GM12892 (cell line): ENCODE data around the gene PACSIN2.
"Not testable (repeated sequence)": the region's sequence is repeated elsewhere in the genome, so short reads cannot be mapped to it uniquely, and the experiment has no call there.

Experiments
- DNase-seq: peaks from one replicate; pipeline ENCODE4 v3.0.0; 2011; ENCODE audit not compliant: insufficient read length
- FAIRE-seq: peaks from 2 replicates; lab custom pipeline; 2011; peaks lifted over from hg19 to GRCh38; lab: Jason Lieb, UNC
- POLR2A ChIP-seq: IDR thresholded peaks from 2 replicates; pipeline ENCODE4 v1.6.1; 2011; ENCODE audit warnings: low read depth, low read length, control low read depth
- POLR2AphosphoS5 ChIP-seq: IDR thresholded peaks from 2 replicates; pipeline ENCODE4 v1.6.1; 2011; ENCODE audit warnings: low read depth, low read length, control low read depth
- TAF1 ChIP-seq: IDR thresholded peaks from 2 replicates; pipeline ENCODE4 v1.6.1; 2011; ENCODE audit warnings: low read depth, mild to moderate bottlenecking, control low read depth, low read length, borderline replicate concordance

Gene PACSIN2

DNA sequence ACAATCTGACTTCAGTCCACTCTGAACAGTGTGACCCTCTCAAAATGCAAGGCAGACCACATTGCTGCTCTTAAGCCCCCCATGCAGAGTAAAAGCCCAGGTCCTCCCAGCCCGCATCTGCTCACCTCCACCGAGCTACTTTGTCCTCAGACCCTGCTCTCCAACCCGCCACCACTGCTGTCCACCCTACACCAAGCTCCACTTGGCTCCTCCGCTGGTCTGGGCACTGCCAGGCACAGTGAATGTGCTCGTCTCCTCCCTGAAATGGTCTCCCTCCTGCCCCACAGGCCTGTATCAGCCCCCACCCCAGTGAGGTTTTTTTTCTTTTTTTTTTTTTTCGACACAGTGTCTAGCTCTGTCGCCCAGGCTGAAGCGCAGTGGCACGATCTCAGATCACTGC is 90.5 kb downstream of the PACSIN2 start:
- no peak for TF ChIP-seq POLR2A
- TF ChIP-seq POLR2AphosphoS5 = no peak
- TF ChIP-seq TAF1 = no peak
- FAIRE-seq = no peak
- DNase-seq = no peak

DNA sequence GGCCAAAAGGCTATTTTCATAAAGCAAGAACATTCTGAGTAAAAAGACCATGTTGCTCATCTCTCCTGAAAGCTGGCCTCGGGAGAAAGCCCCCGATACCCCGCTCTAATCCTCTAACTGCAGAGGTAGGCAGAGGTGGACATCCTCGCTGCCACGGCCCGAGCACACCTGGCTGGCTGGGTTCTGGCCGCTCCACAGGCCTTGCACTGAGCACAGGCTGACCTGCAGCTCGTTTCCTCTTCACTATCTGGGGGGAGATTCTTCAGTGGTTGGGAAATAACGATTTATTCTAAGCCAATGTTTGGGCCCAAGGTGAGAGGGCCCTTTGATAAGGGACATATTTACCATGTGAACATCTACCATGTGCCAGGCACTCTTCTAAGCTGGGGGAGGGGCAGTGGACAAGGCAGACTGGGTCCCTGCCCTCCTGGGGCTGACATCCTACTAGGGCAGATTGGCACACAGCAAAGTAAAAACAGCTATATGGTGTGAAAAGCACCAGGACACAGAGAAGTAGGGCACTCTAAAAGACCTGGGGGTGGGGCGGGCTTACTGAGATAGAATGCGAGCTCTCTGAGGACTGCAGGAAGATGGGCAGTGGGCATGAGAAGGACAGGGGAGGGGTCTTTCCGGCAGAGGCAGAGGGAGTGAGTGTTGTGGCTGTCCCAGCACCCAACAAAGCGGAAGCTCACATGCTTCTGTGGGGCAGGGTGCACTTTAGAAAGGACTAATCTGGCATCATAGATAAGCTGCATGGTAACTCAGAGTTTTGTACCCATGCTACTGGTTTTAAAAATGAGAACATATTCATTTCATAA is 92.4 kb downstream of the PACSIN2 start:
- TF ChIP-seq POLR2AphosphoS5 = no peak
- no peak for TF ChIP-seq TAF1
- no peak for TF ChIP-seq POLR2A
- no peak for FAIRE-seq
- no peak for DNase-seq

DNA sequence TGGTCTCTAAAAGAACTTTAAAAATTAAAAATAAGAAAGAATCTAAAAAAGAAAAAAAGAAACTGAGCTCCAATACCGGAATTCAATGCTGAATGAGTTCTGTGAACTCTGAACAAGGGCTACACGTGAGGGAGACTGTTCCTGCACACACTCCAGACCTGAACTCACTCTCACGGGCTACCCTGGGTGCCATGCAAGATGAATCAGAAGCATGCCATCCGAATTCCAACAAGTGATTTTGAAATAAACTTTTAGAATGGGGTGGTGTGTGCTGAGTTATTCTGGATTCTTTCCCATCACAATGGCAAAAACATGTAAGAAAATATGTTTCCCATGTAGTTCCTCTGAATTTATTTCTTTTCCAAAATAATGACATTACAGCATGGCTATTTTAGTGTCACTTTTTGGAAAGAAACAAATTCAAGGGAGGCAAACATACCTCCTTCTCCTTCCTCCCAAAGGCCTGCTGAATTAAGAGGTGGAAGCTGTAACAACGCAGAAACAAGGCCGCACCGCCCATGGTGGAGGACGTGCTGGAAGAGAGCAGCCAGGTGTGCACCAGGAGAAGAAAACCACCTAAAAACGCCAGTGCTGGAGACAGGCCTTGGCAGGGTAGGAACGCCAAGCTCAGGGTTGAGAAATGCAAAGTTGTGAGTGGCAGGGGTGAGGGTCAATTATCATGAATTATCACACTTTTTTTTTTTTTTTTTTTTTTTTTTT is 94.7 kb downstream of the PACSIN2 start:
- DNase-seq = no peak
- no peak for FAIRE-seq
- TF ChIP-seq POLR2AphosphoS5 (no peak), POLR2A (no peak), TAF1 (no peak)

DNA sequence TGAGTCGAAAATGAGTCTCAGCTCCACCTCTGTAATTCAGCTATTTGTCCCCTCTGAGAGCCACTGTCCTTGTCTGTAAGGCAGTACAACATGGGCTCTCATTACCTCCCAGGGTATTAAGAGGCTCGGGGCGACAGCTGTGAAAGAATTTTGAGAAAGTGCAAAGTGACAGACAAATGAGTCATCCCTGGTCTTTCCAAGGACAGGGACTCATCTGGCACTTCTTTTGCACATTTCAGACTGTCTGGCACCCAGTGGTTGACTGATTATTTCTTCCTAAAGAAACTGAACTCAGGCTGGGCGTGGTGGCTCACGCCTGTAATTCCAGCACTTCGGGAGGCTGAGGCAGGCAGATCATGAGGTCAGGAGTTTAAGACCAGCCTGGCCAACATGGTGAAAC is 95.8 kb downstream of the PACSIN2 start:
- DNase-seq (no peak), FAIRE-seq (no peak)
- no peak for TF ChIP-seq TAF1
- TF ChIP-seq POLR2A = no peak
- no peak for TF ChIP-seq POLR2AphosphoS5

DNA sequence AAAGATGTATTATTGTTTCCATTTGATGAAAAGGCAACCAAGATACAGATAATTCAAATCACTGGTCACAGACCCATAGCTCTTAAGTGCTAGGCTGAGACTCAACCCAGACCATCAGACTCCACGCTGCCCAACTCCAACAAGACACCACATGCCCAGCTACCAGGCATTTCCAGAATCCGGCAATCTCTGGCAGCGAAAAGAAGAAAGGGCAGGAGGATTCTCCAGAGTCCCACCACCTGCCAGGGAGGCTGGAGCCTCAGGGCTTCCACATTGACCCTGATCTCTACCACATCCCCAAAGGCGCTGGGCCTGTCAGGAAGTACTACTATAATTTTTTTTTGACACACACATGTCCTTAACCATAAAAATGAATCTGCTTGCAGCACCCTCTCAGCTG is 96.4 kb downstream of the PACSIN2 start:
- DNase-seq = no peak
- no peak for FAIRE-seq
- TF ChIP-seq TAF1 (no peak), POLR2AphosphoS5 (no peak), POLR2A (no peak)

DNA sequence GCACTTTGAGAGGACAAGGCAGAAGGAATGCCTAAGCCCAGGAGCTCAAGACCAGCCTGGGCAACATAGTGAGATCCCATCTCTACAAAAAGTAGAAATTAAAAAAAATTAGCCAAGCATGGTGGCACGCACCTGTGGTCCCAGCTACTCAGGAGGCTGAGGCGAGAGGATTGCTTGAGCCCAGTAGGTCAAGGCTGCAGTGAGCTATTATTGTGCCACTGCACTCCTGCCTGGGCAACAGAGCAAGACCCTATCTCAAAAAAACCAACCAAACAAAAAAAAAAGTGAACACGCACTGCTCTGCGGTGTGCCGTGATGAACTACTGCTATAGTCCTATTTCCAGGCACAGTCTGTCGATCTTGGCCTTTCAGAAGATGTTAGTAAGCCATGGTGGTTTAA is 97.6 kb downstream of the PACSIN2 start:
- FAIRE-seq = not testable (repeated sequence)

DNA sequence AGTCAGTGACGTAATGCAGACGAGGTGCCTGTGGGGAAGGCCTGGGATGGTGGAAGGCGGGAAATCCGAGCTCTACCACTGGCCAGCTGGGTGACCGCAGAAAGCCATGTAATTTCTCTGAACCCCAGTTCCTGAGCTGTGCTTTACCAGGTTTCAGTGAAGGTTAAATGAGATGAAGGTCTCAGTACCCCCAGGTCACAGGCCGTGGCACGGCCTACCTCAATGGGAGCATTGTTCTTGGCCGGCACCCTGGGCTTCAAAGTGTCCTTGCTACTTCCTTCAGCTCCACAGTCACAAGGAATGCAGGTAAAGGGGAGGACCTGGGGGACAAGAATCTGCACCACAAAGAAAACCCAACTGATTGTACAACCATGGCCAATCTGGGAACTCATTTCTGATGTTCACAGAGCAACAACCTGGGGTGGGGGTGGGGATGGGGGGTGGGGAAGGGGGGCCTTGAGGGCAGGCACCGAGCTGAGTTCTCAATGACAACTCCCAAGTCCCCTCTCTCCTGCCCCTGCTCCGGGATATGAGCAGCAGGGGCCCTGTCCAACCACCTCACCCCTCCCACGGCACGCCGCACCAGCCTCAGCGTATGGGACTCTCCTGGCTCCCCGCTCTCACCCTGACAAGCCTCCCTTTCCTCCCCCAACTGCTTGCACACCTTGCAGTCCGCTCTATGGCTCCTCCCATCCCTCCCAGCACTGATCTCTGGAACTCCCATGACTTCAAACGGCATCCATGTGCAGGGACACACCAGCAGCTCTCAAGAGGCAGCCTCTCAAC is 98.8 kb downstream of the PACSIN2 start:
- no peak for DNase-seq
- TF ChIP-seq POLR2A (no peak), POLR2AphosphoS5 (no peak), TAF1 (no peak)
- no peak for FAIRE-seq

More for the DNA sequence above, 97.6 kb downstream of the PACSIN2 start:
- not testable (repeated sequence) for DNase-seq

DNA sequence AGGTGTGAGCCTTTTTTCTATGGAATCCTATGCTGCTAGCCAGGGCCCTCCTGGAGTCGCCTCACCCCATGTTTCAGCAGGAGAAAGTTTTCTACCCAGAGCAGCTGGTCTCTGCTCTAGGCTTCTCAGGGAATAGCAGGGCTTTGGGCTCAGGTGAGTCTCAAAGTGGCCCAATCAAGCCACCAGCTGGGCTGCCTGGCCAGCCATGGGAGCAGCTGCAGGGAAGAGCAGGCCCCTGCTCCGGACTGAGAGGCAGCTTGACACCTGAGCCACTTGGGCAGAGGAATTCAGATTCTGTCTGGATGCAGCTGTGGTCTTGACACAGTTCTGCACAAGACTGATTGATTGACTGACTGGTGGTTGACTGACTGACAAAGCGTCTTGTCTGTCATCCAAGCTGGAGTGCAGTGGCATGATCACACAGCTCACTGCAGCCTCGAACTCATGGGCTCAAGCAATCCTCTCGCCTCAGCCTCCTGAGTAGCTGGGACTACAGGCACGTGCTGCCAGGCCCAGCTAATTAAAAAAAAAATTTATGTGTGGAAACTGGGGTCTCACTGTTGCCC is 100.4 kb downstream of the PACSIN2 start:
- FAIRE-seq (no peak), DNase-seq (no peak)
- TF ChIP-seq POLR2AphosphoS5 (no peak), TAF1 (no peak), POLR2A (no peak)

DNA sequence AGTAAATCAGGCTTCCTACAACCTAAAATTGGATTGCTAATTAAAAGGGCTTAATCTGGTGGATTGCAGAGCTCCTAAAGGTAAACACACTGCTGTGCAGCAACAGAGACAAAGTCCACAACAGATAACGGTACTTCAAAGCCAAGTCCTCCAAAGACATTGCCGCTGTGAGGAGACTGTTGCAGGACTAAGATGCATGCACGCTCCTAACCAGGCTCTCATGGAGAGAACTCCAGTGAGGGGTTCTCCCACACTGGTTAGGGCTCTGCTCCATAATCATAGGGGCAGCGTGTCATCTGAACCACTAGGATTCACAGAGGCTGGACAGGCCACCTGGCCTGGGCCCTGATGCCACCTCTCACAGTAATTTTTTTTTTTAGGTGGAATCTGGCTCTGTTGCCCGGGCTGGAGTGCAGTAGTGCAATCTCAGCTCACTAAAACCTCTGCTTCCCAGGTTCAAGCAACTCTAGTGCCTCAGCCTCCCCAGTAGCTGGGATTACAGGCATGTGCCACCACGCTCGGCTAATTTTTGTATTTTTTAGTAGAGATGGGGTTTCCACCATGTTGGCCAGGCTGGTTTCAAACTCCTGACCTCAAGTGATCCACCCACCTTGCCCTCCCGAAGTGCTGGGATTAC is 101.0 kb downstream of the PACSIN2 start:
- TF ChIP-seq POLR2AphosphoS5 (no peak), POLR2A (no peak), TAF1 (no peak)
- no peak for FAIRE-seq
- DNase-seq = no peak

DNA sequence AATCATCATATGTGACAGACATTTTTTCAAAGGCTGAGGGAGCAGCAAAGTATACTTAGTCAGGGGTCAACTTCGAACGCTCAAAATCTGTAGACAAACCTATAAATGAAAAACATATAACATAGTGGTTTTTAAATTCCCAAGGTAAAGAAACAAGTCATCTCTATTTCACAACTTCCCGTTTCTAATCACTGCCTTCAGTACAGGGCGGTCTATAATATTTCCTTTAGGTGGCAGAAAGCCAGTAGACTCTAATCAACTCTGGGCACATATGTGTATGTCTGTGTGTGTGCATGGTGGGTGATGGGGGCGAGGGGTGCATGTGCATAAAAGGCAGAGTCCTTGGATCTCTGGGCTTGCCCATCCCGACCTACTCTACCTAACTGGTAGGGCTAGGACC is 102.9 kb downstream of the PACSIN2 start:
- DNase-seq = no peak
- no peak for TF ChIP-seq POLR2AphosphoS5
- no peak for TF ChIP-seq TAF1
- no peak for TF ChIP-seq POLR2A
- no peak for FAIRE-seq
